PC-9 (cell line): ENCODE measurements around the gene HEATR3. TPM values are rescaled to one million over a fixed set of nuclear protein-coding genes. Genes with fewer than 3 reads are reported as not detected.

Experiments
- BruUV-seq: library from RNA; stranded (reverse); fragments of 400-500 nt; replicated peaks from 2 replicates; lab custom pipeline; 2021; lab: Mats Ljungman, UMichigan
- CTCF ChIA-PET: fragments of 300-600 bp; sonication (Branson Sonifier 250); formaldehyde crosslinking; loops from one replicate; lab custom pipeline; 2022; ENCODE audit warnings: antibody characterized with exemption; lab: Charles Lee
- POLR2A ChIA-PET: fragments of 300-600 bp; sonication (Branson Sonifier 250); formaldehyde crosslinking; loops from one replicate; lab custom pipeline; 2022; ENCODE audit warnings: antibody characterized with exemption; ENCODE audit not compliant: unreplicated experiment; lab: Charles Lee
- DNase-seq, 2 experiments: peaks; one replicate each; pipeline versions ENCODE4 v3.0.0 to v3.0.0-alpha.2; 2015 to 2022; ENCODE audit warnings: mixed read lengths in 1 of 2
- H2AFZ ChIP-seq: fragments of 200-600 bp; sonication (generic); 2 replicates; pipeline ENCODE4 v1.8.1; 2017; ENCODE audit warnings: antibody characterized with exemption
- H3F3A ChIP-seq: fragments of 200-600 bp; sonication (generic); 2 replicates; pipeline ENCODE4 v1.8.1; 2017; ENCODE audit warnings: antibody characterized with exemption, mild to moderate bottlenecking, low read depth; ENCODE audit not compliant: insufficient read depth
- H3K27ac ChIP-seq: fragments of 200-600 bp; sonication (generic); 2 replicates; pipeline ENCODE4 v1.6.1; 2016; ENCODE audit warnings: mixed run types
- H3K27me3 ChIP-seq: fragments of 200-600 bp; sonication (generic); 2 replicates; pipeline ENCODE4 v1.6.1; 2016; ENCODE audit warnings: low read depth, mixed run types; ENCODE audit not compliant: insufficient read depth
- H3K36me3 ChIP-seq: fragments of 200-600 bp; sonication (generic); 2 replicates; pipeline ENCODE4 v1.6.1; 2016; ENCODE audit warnings: low read depth, mixed run types
- H3K4me1 ChIP-seq: fragments of 200-600 bp; sonication (generic); replicated peaks from 2 replicates; pipeline ENCODE4 v1.6.1; 2016; ENCODE audit warnings: mixed run types; ENCODE audit not compliant: insufficient read depth
- H3K4me2 ChIP-seq: fragments of 200-600 bp; sonication (generic); 2 replicates; pipeline ENCODE4 v1.6.1; 2017; ENCODE audit warnings: mixed run types
- H3K4me3 ChIP-seq: fragments of 200-600 bp; sonication (generic); 2 replicates; pipeline ENCODE4 v1.6.1; 2016; ENCODE audit warnings: mixed run types
- H3K79me2 ChIP-seq: fragments of 200-600 bp; sonication (generic); 2 replicates; pipeline ENCODE4 v1.6.1; 2017; ENCODE audit warnings: low read depth, mixed run types
- H3K9me2 ChIP-seq: fragments of 200-600 bp; sonication (generic); 2 replicates; pipeline ENCODE4 v1.8.1; 2017; ENCODE audit warnings: mild to moderate bottlenecking; ENCODE audit not compliant: insufficient read depth
- H3K9me3 ChIP-seq: fragments of 200-600 bp; sonication (generic); 2 replicates; pipeline ENCODE4 v1.8.1; 2016; ENCODE audit warnings: low read depth; ENCODE audit not compliant: insufficient read depth
- H4K20me1 ChIP-seq: fragments of 200-600 bp; sonication (generic); 2 replicates; pipeline ENCODE4 v1.8.1; 2017; ENCODE audit not compliant: insufficient read depth
- CTCF ChIP-seq: fragments of 200-600 bp; sonication (generic); conservative IDR thresholded peaks from 2 replicates; pipeline ENCODE4 v1.6.1; 2017; ENCODE audit warnings: mixed run types, antibody characterized with exemption, mild to moderate bottlenecking, moderate library complexity
- EZH2 ChIP-seq: fragments of 200-600 bp; sonication (generic); IDR thresholded peaks from 2 replicates; pipeline ENCODE4 v1.8.0; 2017; ENCODE audit warnings: antibody characterized with exemption, low read depth
- intact Hi-C: fragments of 100-400 bp; cut with micrococcal nuclease; formaldehyde crosslinking; loops from one replicate; pipeline ENCODE4 v1.10.0; 2022; ENCODE audit not compliant: unreplicated experiment
- total RNA-seq: library from RNA; stranded (reverse); gene quantifications from 2 replicates; pipeline ENCODE4 v1.2.3, GENCODE V29; 2021

Gene HEATR3
- total RNA-seq, 1 experiment from 2014 or later: 14.3 TPM

- peak within 1 kb of the TSS; percentile 78 for H3K4me3 ChIP-seq
- peaks cover 12% of the 10 kb centered on the region for H3K4me1 ChIP-seq
- intact Hi-C loops: loop anchor here (1.0 to 10.0 kb wide), 8 partner anchors 42 to 781 kb away; no protein-coding TSS in a partner anchor
- peaks cover 5% of the 10 kb centered on the region; the same call in 1 of the 2 replicates for H4K20me1 ChIP-seq
- no TSS peak for BruUV-seq
- peaks cover 12% of the 10 kb centered on the region; the same call in 1 of the 2 replicates for H3K27me3 ChIP-seq
- H3K9me2 ChIP-seq: no peaks in the 10 kb centered on the region
- peak; percentile 88 to 95 for DNase-seq
- no peaks in the 10 kb centered on the region for H3K9me3 ChIP-seq
- ChIA-PET POLR2A (interaction anchor here (0.5 to 0.7 kb wide), 3 partner anchors 10 to 182 kb away, joined by 3 to 4 read pairs (median 4); no protein-coding TSS in a partner anchor), CTCF (interaction anchor here (0.5 to 1.9 kb wide), 12 partner anchors 10 to 1028 kb away, joined by 3 to 36 read pairs (median 5); partner anchors contain the start of gene HEATR3)
- no peak within 1 kb of the TSS for H3K27ac ChIP-seq
- peaks cover 7% of the 10 kb centered on the region; the same call in 1 of the 2 replicates for H3K36me3 ChIP-seq
- peak within 1 kb of the TSS; percentile 98 for H3K4me2 ChIP-seq
- H3K79me2 ChIP-seq: peaks cover 15% of the 10 kb centered on the region
- peaks cover 5% of the 10 kb centered on the region; the same call in 1 of the 2 replicates for H3F3A ChIP-seq
- H2AFZ ChIP-seq: peak within 1 kb of the TSS; percentile 97
- TF ChIP-seq EZH2 (no peak), CTCF (peak; percentile 99)
Measured at GRCh38 chr16:50024684-50025536, 40.9 kb upstream of the HEATR3 start, which contains the start of gene CNEP1R1. TSS of gene CNEP1R1 (plus strand) at chr16:50025225. CDS start at chr16:50025316, 91 bp downstream.

GRCh38 chr16:50025537-50025931 is 40.2 kb upstream of the HEATR3 start:
- peak overlapping the region; percentile 97 for H2AFZ ChIP-seq
- CTCF ChIA-PET: interaction anchor here (0.6 to 1.9 kb wide), 11 partner anchors 34 to 1029 kb away, joined by 3 to 36 read pairs (median 5); partner anchors contain the start of gene HEATR3
- peaks cover 7% of the 10 kb centered on the region; the same call in 1 of the 2 replicates for H3K36me3 ChIP-seq
- H4K20me1 ChIP-seq: peaks cover 5% of the 10 kb centered on the region; the same call in 1 of the 2 replicates
- TF ChIP-seq CTCF (no peak), EZH2 (no peak)
- peak overlapping the region; percentile 98 for H3K4me2 ChIP-seq
- no peaks in the 10 kb centered on the region for H3K9me2 ChIP-seq
- peaks cover 12% of the 10 kb centered on the region; the same call in 1 of the 2 replicates for H3K27me3 ChIP-seq
- intact Hi-C loops: loop anchor here (1.0 to 10.0 kb wide), 7 partner anchors 41 to 781 kb away; no protein-coding TSS in a partner anchor
- H3K4me1 ChIP-seq: peaks cover 12% of the 10 kb centered on the region
- H3K79me2 ChIP-seq: peaks cover 15% of the 10 kb centered on the region
- peak overlapping the region; percentile 78 for H3K4me3 ChIP-seq
- H3K9me3 ChIP-seq: no peaks in the 10 kb centered on the region
- TSS peak; percentile 44 for BruUV-seq
- POLR2A ChIA-PET: interaction anchor here (0.5 to 0.7 kb wide), 3 partner anchors 9 to 329 kb away, joined by 3 to 5 read pairs (median 4); no protein-coding TSS in a partner anchor
- H3F3A ChIP-seq: peaks cover 5% of the 10 kb centered on the region; the same call in 1 of the 2 replicates
- no peak overlapping the region for H3K27ac ChIP-seq
- DNase-seq: no peak

- DNase-seq: no peak
- Histone ChIP-seq H3K27ac (no peak overlapping the region), H3K4me1 (peaks cover 12% of the 10 kb centered on the region), H3K27me3 (no peaks in the 10 kb centered on the region), H4K20me1 (peaks cover 5% of the 10 kb centered on the region; the same call in 1 of the 2 replicates), H3K36me3 (peaks cover 7% of the 10 kb centered on the region; the same call in 1 of the 2 replicates), H3K4me2 (no peak overlapping the region), H2AFZ (no peak overlapping the region), H3K4me3 (no peak overlapping the region), H3K9me2 (no peaks in the 10 kb centered on the region), H3K9me3 (no peaks in the 10 kb centered on the region), H3K79me2 (peaks cover 15% of the 10 kb centered on the region), H3F3A (peaks cover 5% of the 10 kb centered on the region; the same call in 1 of the 2 replicates)
- TF ChIP-seq EZH2: no peak
- no peak for TF ChIP-seq CTCF
- CTCF ChIA-PET: interaction anchor here (0.6 kb wide), 1 partner anchor 161 kb away, joined by 5 read pairs; no protein-coding TSS in a partner anchor
- no TSS peak for BruUV-seq
- intact Hi-C loops: loop anchor here (5.0 to 10.0 kb wide), 2 partner anchors 284 to 327 kb away; no protein-coding TSS in a partner anchor
- POLR2A ChIA-PET: no interaction called here
Measured at GRCh38 chr16:50027829-50028228, 37.9 kb upstream of the HEATR3 start.
